ENCODE data around the gene DCHS2.

The DCHS2 gene

GRCh38 chr4:154344686-154345085, 146.9 kb downstream of the DCHS2 start:
- no peaks in the 10 kb centered on the region for H3K9me3 Mint-ChIP-seq
- peaks cover 10% of the 10 kb centered on the region for H3K27me3 Mint-ChIP-seq
- H3K27ac Mint-ChIP-seq (ENCODE audit: low read depth): no peak overlapping the region
- no peak overlapping the region for H3K4me3 Mint-ChIP-seq
- no peak for ATAC-seq (replicated peaks; ENCODE audit: extremely low read depth, poor library complexity, severe bottlenecking)
- H3K36me3 Mint-ChIP-seq (ENCODE audit: insufficient read depth): no peaks in the 10 kb centered on the region
- DNase-seq (ENCODE audit: low spot score in 2 of 2): no peak
- H3K4me1 Mint-ChIP-seq: no peaks in the 10 kb centered on the region

- peaks cover 10% of the 10 kb centered on the region for H3K27me3 Mint-ChIP-seq
- ATAC-seq (replicated peaks; ENCODE audit: extremely low read depth, poor library complexity, severe bottlenecking) (no peak), DNase-seq (ENCODE audit: low spot score in 2 of 2) (no peak)
- no peaks in the 10 kb centered on the region for H3K9me3 Mint-ChIP-seq
- H3K4me1 Mint-ChIP-seq: no peaks in the 10 kb centered on the region
- no peak overlapping the region for H3K4me3 Mint-ChIP-seq
- H3K27ac Mint-ChIP-seq (ENCODE audit: low read depth): no peak overlapping the region
- no peaks in the 10 kb centered on the region for H3K36me3 Mint-ChIP-seq (ENCODE audit: insufficient read depth)
These were observed 147.9 kb downstream of the DCHS2 start for GRCh38 chr4:154343651-154344050.

DNA sequence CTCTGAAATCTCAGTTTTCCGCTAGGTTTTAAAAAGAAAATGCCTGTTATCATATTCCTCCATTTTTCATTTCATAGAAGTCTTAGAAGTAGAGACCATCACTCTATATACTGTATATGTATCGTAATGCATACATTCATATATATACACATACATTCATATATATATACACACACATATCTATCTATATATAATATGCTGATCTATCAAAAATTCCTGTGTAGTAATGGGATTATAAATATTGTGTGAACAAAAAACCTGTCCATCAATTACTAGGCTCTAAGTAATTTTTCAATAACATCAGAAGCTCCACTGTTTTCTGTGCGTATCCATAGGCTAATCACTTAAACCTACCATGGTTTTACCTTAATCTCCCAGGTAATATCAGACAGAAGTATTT, 150.2 kb downstream of the DCHS2 start:
- Mint-ChIP-seq H3K27ac (ENCODE audit: low read depth) (no peak overlapping the region), H3K27me3 (peaks cover 23% of the 10 kb centered on the region), H3K36me3 (ENCODE audit: insufficient read depth) (no peaks in the 10 kb centered on the region), H3K9me3 (no peaks in the 10 kb centered on the region), H3K4me1 (no peaks in the 10 kb centered on the region), H3K4me3 (no peak overlapping the region)
- ATAC-seq (replicated peaks; ENCODE audit: extremely low read depth, poor library complexity, severe bottlenecking) (no peak), DNase-seq (ENCODE audit: low spot score in 2 of 2) (no peak)

DNA sequence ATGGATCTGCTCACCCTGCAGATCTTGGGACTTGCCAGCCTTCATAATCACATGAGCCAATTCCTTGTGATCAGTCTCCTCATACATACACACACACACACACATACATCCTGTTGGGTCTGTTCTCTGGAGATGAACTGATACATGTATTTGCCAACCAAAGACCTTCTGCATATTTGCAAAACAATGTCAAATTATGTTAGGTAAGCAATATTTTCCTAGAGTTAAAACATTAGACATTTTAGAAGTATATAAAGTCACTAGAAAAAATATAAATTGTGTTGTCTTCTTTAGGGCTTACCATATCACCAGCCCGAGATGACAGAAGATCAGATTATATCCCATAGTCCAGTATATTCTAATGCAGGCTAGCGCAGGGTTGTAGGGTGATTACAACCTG, 156.0 kb downstream of the DCHS2 start:
- peaks cover 11% of the 10 kb centered on the region for H3K4me1 Mint-ChIP-seq
- DNase-seq (ENCODE audit: low spot score in 2 of 2) (no peak), ATAC-seq (replicated peaks; ENCODE audit: extremely low read depth, poor library complexity, severe bottlenecking) (no peak)
- no peak overlapping the region for H3K4me3 Mint-ChIP-seq
- no peaks in the 10 kb centered on the region for H3K9me3 Mint-ChIP-seq
- no peaks in the 10 kb centered on the region for H3K36me3 Mint-ChIP-seq (ENCODE audit: insufficient read depth)
- no peak overlapping the region for H3K27ac Mint-ChIP-seq (ENCODE audit: low read depth)
- H3K27me3 Mint-ChIP-seq: peaks cover 43% of the 10 kb centered on the region

DNA sequence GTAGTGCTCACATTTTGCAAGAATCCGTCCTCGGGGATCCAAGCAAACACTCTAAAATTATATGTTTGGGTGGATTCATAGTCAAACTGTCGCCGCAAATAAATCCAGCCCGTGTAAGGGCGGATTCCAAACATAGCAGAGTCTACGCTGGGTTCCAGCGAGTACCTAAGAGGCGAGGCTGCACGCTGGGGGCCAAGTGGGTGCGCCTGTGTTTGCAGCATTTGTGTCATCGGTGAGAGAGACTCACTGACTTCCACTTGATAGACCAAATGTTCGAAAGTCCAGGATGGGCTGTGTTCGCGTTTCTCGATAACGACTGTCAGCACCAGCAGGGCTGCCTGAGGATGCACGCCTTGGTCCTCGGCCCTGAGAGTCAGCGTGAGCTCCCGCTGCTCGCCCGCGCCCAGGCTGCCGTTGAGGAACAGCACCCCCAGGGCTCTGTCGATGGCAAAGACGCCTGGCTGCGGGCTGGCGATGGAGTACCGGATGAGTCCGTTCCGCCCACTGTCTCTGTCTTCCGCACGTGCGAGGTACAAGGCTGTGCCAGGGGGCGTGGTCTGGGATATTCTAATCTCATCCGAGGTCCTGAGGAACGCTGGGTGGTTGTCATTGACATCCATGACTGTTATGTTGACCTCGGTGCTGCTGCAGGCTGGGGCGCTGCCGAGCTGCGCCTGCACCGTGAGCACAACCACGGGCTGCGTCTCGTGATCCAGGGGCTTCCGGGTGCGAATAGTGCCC, 158.7 kb downstream of the DCHS2 start:
- H3K4me3 Mint-ChIP-seq: peak overlapping the region; percentile 71
- H3K36me3 Mint-ChIP-seq (ENCODE audit: insufficient read depth): no peaks in the 10 kb centered on the region
- H3K4me1 Mint-ChIP-seq: peaks cover 11% of the 10 kb centered on the region
- H3K27ac Mint-ChIP-seq (ENCODE audit: low read depth): no peak overlapping the region
- no peaks in the 10 kb centered on the region for H3K9me3 Mint-ChIP-seq
- ATAC-seq (replicated peaks; ENCODE audit: extremely low read depth, poor library complexity, severe bottlenecking): peak; percentile 57
- peak in 1 of 2 donors; percentile 15 for DNase-seq (ENCODE audit: low spot score in 2 of 2)
- peaks cover 42% of the 10 kb centered on the region for H3K27me3 Mint-ChIP-seq

DNA sequence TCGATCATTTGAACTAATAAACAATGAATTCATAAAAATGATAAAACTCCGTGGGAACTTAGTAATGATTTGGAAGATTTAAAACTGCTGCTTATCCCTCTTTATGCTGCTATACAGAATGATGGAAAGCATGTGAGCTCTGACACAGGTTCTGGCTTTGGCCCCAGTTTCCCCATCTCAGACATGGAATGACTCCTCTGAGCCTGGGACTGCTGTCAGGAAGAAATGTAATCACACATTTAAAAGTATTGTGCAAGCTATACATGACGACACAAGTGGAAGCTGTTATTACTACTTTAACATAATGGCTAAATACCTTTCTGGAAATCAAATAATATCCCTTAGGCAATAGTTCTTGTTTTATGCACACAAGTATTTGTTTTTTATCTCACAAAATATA, 161.7 kb downstream of the DCHS2 start:
- ATAC-seq (replicated peaks; ENCODE audit: extremely low read depth, poor library complexity, severe bottlenecking) (no peak), DNase-seq (ENCODE audit: low spot score in 2 of 2) (no peak)
- no peak overlapping the region for H3K27ac Mint-ChIP-seq (ENCODE audit: low read depth)
- H3K4me1 Mint-ChIP-seq: peaks cover 11% of the 10 kb centered on the region
- peaks cover 33% of the 10 kb centered on the region for H3K27me3 Mint-ChIP-seq
- H3K36me3 Mint-ChIP-seq (ENCODE audit: insufficient read depth): no peaks in the 10 kb centered on the region
- no peaks in the 10 kb centered on the region for H3K9me3 Mint-ChIP-seq
- H3K4me3 Mint-ChIP-seq: no peak overlapping the region

DNA sequence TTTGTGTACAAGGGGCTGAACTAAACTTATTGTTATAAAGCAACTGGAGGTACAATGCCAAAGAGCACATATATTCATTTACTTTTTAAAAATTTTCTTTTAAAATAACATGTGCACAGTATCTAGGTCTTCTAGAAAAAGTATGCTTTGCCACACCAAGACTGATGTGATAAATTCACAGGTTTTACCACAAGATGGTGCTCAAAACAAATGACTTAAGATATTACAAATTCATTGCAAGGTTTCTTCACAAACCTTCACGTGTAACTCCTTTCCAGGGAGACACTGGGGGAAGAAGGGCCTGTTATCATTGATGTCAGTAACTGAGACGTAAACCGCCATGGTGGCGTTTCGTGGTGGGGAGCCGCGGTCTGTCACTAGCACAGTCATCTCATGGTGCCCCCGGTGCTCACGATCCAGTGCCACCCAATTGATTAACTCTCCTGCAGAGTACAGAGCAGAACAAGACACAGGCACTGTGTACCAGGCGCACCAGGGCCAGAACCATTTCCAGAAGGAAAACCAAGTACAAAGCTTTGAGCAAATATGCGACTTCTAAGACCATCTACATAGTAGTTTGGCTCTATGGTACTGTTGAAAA, 162.2 kb downstream of the DCHS2 start:
- ATAC-seq (replicated peaks; ENCODE audit: extremely low read depth, poor library complexity, severe bottlenecking): no peak
- Mint-ChIP-seq H3K27me3 (peaks cover 33% of the 10 kb centered on the region), H3K27ac (ENCODE audit: low read depth) (no peak overlapping the region), H3K4me1 (peaks cover 11% of the 10 kb centered on the region), H3K9me3 (no peaks in the 10 kb centered on the region), H3K36me3 (ENCODE audit: insufficient read depth) (no peaks in the 10 kb centered on the region), H3K4me3 (no peak overlapping the region)
- DNase-seq (ENCODE audit: low spot score in 2 of 2): no peak

DNA sequence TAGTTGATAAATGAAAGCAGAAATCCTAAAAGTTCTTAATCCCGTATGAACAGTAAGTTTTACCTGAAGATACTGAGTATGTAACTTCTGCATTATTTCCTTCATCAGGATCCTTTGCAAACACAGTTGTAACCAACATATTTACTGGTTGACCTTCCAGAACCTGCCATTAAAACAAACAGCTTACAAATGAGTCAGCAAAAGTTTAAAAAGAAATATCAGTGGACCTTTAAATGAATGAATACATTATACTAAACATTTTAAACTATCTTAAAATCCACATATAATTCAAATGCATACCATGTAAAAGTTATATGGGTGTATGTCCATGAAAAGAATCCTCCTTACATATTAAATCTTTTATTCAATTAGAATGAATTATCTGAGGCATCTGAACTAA, 163.6 kb downstream of the DCHS2 start:
- H3K4me1 Mint-ChIP-seq: peaks cover 7% of the 10 kb centered on the region
- no peaks in the 10 kb centered on the region for H3K9me3 Mint-ChIP-seq
- no peaks in the 10 kb centered on the region for H3K36me3 Mint-ChIP-seq (ENCODE audit: insufficient read depth)
- no peak overlapping the region for H3K27ac Mint-ChIP-seq (ENCODE audit: low read depth)
- DNase-seq (ENCODE audit: low spot score in 2 of 2) (no peak), ATAC-seq (replicated peaks; ENCODE audit: extremely low read depth, poor library complexity, severe bottlenecking) (no peak)
- no peak overlapping the region for H3K4me3 Mint-ChIP-seq
- peaks cover 30% of the 10 kb centered on the region for H3K27me3 Mint-ChIP-seq

DNA sequence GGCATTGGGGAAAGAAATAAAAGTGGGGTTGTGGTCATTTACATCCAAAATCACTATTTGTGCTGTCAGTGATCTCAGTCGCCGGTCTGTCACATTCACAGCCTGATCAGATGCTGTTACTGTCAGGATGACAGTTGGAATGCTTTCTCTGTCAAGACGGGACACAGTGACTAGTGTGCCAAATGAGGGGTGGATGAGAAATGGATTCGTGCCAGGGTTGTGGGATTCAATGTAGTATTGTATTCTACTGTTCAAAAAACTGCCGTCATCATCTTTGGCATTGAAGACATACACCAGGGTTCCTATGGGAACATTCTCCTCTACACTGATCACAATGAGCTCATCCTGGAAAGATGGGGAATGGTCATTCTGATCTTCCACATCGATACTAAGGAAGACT, 171.1 kb downstream of the DCHS2 start:
- no peak for DNase-seq (ENCODE audit: low spot score in 2 of 2)
- Mint-ChIP-seq H3K4me3 (no peak overlapping the region), H3K9me3 (peaks cover 6% of the 10 kb centered on the region), H3K27ac (ENCODE audit: low read depth) (no peak overlapping the region), H3K36me3 (ENCODE audit: insufficient read depth) (no peaks in the 10 kb centered on the region), H3K4me1 (no peaks in the 10 kb centered on the region), H3K27me3 (peaks cover 6% of the 10 kb centered on the region)
- no peak for ATAC-seq (replicated peaks; ENCODE audit: extremely low read depth, poor library complexity, severe bottlenecking)

DNA sequence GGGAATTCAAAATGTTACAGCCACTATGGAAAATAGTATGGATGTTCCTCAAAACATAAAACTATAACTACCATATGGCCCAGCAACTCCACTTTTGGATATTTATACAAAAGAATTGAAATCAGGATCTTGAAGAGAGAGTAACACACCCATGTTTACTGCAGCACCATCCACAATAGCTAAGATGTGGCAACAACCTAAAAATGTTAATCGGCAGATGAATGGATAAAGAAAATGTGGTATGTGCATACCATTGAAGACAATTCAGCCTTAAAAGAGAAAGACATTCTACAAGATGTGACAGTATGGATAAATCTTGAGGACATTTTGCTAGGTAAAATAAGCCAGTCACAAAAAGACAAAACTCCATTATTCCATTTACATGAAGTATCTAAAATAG, 171.9 kb downstream of the DCHS2 start:
- no peak for DNase-seq (ENCODE audit: low spot score in 2 of 2)
- no peak for ATAC-seq (replicated peaks; ENCODE audit: extremely low read depth, poor library complexity, severe bottlenecking)
- Mint-ChIP-seq H3K4me1 (no peaks in the 10 kb centered on the region), H3K4me3 (no peak overlapping the region), H3K27me3 (no peaks in the 10 kb centered on the region), H3K27ac (ENCODE audit: low read depth) (no peak overlapping the region), H3K9me3 (peaks cover 6% of the 10 kb centered on the region), H3K36me3 (ENCODE audit: insufficient read depth) (no peaks in the 10 kb centered on the region)

DNA sequence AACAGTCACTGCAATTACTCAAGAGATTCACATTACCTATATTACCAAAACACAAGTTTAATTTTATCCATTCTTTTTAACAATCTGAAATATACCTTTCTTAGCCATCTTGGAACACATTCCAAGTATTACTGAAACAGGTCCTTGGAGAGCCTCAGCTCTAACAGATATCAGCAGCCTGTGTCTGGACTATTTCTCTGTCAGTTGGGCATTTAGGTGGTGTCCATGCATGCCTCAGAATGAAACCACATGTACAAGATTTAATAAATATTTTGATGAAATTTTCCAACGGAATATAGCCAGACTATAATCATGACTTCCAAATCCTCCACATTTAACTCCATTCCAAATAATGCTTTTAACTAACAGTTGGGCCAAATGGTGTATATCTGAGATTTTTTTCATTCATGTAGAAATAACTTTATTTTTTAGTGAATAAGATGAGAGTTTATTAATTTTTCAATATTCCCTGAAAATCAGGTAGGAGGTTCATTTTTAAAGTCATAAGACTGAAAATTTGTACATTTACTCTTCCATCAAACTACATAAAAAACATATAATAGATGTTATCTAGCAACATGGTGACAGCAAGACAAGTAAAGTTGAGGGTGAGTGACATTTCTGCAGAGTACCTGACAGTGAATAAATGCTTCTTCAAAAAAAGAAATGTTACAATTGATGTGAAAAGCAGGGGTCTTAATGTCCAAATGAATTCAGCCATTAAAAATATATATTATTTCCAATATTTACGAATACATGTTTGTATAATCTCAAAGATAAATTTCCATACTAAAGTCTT, 174.2 kb downstream of the DCHS2 start:
- Mint-ChIP-seq H3K4me1 (no peaks in the 10 kb centered on the region), H3K27ac (ENCODE audit: low read depth) (no peak overlapping the region), H3K36me3 (ENCODE audit: insufficient read depth) (no peaks in the 10 kb centered on the region), H3K27me3 (no peaks in the 10 kb centered on the region), H3K9me3 (peaks cover 6% of the 10 kb centered on the region), H3K4me3 (no peak overlapping the region)
- DNase-seq (ENCODE audit: low spot score in 2 of 2) (no peak), ATAC-seq (replicated peaks; ENCODE audit: extremely low read depth, poor library complexity, severe bottlenecking) (no peak)

DNA sequence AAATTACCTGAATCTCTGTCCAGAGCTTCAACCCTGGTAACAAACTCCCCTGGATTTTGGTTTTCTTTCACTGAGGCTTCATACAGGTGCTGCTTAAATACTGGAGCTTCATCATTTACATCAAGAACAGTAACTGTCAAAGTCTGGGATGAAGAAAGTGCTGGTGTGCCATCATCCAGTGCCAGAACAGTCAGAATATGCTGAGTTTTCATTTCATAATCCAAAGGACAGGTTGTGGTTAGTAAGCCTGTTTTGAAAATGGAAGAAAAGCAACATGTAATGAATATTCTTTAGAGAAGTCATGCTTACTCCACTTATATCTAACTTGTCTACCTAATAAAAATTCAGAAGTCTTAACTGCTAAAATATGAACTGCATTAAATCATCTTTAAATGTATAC, 175.9 kb downstream of the DCHS2 start:
- H3K27ac Mint-ChIP-seq (ENCODE audit: low read depth): no peak overlapping the region
- H3K27me3 Mint-ChIP-seq: no peaks in the 10 kb centered on the region
- no peak overlapping the region for H3K4me3 Mint-ChIP-seq
- H3K36me3 Mint-ChIP-seq (ENCODE audit: insufficient read depth): no peaks in the 10 kb centered on the region
- H3K9me3 Mint-ChIP-seq: peaks cover 6% of the 10 kb centered on the region
- ATAC-seq (replicated peaks; ENCODE audit: extremely low read depth, poor library complexity, severe bottlenecking) (no peak), DNase-seq (ENCODE audit: low spot score in 2 of 2) (no peak)
- H3K4me1 Mint-ChIP-seq: no peaks in the 10 kb centered on the region

GRCh38 chr4:154314248-154314647, 177.4 kb downstream of the DCHS2 start:
- Mint-ChIP-seq H3K4me3 (no peak overlapping the region), H3K9me3 (peaks cover 9% of the 10 kb centered on the region), H3K27me3 (peaks cover 5% of the 10 kb centered on the region), H3K4me1 (no peaks in the 10 kb centered on the region), H3K36me3 (ENCODE audit: insufficient read depth) (no peaks in the 10 kb centered on the region), H3K27ac (ENCODE audit: low read depth) (no peak overlapping the region)
- ATAC-seq (replicated peaks; ENCODE audit: extremely low read depth, poor library complexity, severe bottlenecking) (no peak), DNase-seq (ENCODE audit: low spot score in 2 of 2) (no peak)
